8988T (cell line): ENCODE results near the gene PTPRJ.
"Not testable (repeated sequence)": the region's sequence is repeated elsewhere in the genome, so short reads cannot be mapped to it uniquely, and the experiment has no call there.

Source experiments
- DNase-seq: peaks from one replicate; pipeline ENCODE4 v3.0.0; 2011

The PTPRJ gene

GRCh38 chr11:47980088-47980906, at the start of gene PTPRJ:
TSS of gene PTPRJ (plus strand) at chr11:47980559. CDS start at chr11:47980913, 354 bp downstream.
- peak; percentile 86 for DNase-seq

DNA sequence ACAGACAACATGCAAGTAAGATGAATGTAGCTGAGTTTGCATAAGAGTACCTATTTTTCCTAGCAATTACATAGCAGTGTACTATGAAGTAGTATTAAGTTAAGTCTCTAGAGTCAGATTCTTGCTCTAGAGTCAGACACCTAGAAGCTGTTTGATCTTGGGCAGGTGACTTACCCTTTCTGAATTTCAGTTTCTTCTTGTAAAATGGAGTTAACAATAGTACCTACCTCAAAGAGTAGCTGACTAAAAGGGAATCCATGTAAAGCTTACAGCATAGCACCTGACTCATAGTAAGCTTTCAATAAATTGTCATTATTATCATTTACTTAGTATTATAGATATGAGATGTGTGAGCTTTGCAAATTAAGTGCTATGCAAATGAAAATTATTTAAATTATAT, 47.8 kb upstream of the PTPRJ start:
- no peak for DNase-seq

- not testable (repeated sequence) for DNase-seq
Observed at GRCh38 chr11:47933797-47934196, 46.6 kb upstream of the PTPRJ start.

DNA sequence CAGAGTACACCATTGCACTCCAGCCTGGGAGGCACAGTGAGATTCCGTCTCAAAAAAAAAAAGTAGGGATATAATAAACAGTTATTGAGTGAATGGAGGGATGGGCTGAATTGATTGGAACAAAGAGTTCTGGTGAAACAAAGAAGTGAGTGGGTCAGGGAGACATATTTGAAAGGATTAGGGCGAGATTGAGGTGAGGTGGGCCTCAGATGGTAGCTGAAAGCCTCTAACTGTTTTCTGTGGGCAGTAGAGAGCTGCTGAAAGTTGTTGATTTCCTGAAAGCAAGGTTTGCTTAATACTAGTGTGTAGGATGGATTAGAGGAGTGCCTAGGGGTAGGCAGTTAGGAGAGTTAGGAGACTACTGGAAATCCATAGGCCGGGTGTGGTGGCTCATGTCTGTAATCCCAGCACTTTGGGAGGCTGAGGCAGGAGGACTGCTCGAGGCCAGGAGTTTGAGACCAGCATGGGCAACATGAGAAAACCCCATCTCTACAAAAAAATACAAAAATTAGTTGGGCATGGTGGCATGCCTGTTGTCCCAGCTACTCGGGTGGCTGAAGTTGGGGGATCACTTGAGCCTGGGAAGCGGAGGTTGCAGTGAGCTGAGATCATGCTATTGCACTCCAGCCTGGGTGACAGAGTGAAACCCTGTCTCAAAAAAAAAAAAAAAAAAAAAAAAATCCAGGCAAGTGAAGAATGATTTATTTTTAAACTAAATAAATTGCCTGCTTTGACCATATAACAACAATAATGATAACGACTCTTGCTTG, 41.4 kb upstream of the PTPRJ start:
- DNase-seq = no peak

DNA sequence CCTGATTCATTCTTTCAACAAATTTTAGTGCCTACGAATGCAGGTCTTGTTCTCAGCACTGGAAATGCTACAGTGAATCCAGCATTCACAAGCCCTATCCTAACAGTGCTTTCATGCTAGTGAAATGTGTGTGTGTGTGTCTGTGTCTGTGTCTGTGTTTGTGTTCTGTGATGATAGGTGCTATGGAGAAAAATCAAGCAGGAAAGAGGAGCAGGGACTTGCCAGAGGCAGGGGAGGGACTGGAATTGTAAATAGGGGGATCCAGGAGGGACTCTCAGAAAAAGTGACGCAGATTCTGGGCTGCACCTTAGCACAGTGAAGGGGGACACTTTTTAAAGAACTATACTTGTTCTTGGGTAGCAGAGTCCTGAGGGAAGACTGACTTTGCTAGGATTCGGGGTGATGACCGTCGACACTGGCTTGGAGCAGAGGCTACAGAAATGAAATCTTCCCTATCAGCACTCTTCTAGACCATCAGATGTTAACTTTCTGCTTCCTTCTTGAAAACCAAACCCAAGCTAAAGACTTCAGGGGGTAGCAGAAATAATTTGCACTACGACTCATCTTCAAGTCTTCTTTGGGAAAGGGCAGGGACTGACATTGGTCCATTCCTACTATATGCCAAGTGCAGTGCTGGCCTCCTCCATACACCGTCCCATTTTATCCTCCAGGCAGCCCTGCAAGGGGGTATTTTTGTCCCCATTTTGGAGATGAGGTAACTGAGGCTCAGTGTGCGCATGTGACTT, 39.3 kb upstream of the PTPRJ start:
- no peak for DNase-seq

- DNase-seq = no peak
Observed at GRCh38 chr11:47941907-47942558, 38.3 kb upstream of the PTPRJ start.

DNA sequence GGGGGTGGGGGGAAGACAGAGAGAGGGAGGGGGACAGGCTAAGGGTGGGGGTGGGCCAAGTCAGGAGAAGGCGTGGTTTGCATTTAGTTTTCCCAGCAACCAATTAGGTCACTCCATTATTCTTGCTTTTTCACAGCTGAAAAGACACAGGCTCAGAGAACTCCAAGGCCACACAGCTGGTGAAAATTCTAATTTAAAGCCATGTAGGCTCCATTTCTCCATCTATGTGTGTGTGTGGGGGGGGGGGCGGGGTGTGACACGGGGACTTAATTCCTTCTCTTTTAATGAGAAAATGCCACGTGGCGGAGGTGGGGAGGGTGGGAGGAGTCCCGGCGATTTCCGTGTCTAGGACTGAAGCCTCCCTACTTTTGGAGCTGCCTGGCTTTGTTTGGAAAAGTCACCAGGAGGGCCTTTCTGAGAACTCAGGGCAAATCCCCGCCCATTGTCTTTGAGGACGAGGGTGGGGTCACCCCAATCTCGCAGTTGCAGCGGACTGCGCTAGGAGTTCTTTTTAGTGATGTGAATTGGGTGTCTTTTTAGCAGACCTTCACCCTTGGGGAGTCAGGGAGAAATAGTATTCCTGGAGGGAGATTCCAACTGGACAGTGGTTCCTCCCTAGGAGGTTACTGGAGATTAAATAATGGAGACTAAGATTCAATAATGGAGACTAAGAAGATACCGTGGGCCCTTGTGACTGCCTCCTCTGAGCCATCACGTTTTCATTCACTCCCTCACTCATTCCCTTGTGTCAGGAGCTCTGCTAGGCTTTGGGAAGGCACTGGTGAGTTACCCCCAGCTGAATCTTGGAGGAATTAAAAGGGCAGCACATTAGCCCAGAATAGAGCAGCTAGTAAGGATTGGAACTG, 36.4 kb upstream of the PTPRJ start:
- DNase-seq = no peak

DNA sequence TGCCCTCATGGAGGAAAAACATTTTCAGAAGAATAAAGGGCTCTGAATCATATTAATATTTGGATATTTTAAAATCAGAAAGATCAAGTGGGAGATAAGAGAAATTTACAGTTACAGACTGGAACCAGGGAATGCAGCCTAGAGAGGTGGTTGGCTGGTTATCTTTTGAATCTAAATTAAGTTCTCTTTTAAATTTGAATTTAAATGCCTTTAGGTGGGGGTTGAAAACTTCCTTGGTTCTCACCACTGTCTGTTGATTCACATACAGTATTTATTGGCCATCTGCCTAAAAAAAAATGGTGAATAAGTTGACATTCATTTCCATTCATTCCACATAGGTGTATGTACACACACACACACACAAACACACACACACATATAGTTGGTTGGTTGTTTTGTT, 35.7 kb upstream of the PTPRJ start:
- DNase-seq = no peak

DNA sequence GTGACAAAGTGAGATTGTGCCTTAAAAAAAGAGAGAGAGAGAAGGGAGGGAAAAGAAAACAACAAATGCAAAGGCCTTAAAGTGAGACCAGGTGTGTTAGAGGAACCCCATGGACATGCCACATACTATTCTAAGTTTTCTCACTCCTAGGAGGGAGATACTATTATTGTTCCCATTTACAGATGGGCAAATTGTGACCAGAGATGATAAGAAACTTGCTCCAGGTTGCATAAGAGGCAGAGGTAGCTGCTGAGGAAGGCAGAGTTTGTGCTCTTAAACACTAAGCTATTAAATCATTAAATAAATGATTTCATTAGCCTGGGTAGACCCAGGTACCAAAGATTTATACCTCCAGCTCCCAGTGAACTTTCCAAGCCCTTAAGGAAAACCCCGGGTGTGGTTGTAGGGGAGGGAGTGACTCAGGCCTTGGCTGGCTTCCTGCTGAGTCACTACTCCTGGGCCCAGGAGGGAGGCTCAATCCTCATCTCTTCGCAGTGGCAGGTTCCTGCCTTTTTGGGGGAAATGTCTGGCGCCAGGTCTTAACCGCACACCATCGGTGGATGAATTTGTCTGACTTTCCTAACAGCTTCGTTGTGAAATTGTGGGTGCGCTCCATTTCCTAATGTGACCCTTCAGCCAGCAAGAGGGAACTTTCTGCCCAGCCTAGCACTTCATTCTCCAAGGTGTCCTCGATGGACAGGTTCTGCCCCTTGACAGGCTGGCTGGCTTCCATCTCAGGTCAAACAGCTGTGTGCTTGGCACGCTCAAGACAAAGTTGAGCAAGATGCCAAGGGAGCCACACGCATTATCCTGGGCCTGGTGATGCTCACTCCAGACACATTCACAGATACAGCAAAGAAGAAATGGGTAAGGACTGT, 33.4 kb upstream of the PTPRJ start:
- peak; percentile 88 for DNase-seq

DNA sequence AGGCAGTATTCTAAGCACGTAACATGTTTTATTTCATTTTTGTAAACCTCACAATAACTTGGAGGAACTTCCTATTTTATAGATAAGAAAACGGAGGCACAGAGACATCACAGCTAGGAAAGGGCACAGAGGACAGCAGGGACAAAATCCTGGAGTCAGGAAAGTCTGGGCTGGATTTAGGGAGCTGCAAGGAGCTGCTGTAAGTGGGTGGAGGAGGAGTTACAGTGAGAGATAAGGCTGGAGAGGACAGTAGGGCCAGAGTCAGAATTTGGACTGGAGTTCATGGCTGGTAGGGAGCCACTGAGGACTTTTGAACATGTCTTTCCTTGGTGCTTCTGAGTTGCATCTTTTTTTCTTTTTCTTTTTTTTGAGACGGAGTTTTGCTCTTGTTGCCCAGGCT, 32.2 kb upstream of the PTPRJ start:
- no peak for DNase-seq

DNA sequence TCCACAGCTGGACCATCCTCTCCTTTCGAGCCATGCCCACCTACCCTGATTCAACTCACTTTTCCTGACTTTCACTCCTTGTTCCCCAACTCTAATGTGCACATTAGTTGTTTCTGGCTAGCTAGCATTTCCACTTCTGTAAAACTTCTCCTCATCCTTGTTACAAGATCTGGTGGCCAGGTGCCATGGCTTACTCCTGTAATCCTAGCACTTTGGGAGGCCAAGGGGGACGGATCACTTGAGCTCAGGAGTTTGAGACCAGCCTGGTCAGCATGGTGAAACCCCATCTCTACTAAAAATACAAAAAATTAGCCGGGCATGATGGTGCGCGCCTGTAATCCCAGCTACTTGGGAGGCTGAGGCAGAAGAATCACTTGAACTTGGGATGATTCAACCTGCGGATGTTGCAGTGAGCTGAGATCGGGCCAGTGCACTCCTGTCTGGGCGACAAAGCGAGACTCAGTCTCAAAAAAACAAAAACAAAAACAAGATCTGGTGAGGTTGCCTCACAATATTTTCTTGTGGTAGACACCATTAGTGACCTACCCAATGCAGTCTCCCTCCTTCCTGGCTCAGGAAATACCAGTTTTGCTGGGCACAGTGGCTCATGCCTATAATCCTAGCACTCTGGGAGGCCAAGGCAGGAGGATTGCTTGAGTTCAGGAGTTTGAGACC, 31.2 kb upstream of the PTPRJ start:
- not testable (repeated sequence) for DNase-seq

- no peak for DNase-seq
Observed at GRCh38 chr11:47950396-47950795, 30.0 kb upstream of the PTPRJ start.

DNA sequence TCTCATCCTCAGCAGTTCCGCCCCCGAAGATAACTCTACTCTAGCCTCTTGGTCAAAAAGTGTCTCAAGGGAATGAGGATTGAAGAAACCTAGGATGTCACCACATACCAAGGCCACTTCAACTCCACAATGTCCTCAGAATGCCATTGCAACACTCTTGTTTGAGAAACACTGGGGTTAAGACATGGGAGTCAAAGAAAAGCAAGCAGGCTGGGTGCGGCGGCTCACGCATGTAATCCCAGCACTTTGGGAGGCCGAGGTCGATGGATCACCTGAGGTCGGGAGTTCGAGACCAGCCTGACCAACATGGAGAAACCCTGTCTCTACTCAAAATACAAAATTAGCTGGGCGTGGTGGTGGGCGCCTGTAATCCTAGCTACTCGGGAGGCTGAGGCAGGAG, 28.9 kb upstream of the PTPRJ start:
- DNase-seq = not testable (repeated sequence)

DNA sequence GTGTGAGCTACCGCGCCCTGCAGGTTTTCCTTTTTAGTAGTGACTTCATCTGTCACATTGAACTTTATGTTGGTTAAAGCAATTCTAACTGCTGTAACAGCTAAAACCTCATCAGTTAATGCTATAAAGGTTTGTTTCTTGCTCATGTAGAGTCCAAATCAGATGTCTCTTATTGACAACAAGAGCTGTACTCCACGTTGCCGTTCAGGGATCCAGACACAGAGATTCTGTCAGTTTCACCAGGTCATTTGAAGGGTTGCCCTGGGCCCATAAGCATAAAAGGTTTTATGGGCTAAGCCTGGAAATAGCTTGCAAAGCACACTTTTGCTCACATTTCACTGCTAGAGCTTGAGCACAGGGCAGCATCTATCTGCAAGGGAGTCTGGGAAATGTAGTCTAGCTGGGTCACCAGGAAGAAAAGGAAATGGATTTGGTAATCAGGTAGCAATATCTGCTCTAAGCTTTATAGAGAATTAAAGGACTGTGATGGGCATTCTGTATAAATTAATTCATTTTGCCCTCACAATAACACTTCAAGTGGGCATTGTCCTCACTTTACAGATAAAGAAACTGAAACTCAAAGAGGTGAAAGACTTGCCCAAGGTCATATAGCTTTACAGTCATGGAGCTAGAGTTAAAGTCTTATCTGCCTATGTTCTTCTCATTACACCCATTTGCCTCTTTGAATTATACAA, 25.2 kb upstream of the PTPRJ start:
- no peak for DNase-seq

GRCh38 chr11:47960015-47960414, 20.3 kb upstream of the PTPRJ start:
- DNase-seq = no peak

DNA sequence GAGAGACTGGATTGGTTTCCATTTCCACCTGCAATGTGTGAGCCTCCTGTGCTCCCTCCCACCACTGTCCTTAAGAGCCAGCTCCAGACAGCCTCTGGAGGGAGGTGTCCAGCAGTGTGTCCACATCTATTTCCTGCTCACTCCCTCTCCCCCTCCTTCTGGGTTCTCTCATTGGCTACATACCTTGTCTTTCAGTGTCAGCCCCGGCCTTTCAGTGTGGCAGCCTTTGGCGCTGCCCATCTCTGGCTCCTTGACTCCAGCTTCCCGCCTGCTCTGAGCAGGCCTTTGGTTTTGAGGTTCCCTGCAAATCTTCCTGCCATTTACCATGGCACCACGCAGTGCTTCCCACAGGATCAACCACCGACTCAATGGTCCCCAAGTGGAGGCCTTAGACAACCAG, 19.0 kb upstream of the PTPRJ start:
- no peak for DNase-seq

DNA sequence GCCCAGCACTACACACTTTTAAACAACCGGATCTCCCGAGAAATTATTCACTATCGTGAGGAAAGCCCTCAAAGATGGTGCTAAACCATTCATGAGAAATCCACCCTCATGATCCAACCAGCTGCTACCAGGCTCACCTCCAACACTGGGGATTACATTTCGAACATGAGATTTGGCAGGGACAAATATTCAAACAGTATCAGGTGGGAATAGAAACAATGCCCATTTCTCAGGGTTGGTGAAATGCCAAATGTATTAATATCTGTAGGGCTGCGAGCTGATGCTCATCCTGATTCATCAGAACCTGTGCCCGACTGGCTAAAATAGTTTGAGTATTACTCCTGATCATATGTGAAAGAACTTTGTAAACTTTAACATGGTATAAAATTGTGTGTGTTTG, 15.8 kb upstream of the PTPRJ start:
- DNase-seq = no peak

GRCh38 chr11:47967577-47968525, 12.5 kb upstream of the PTPRJ start:
- DNase-seq = no peak

DNA sequence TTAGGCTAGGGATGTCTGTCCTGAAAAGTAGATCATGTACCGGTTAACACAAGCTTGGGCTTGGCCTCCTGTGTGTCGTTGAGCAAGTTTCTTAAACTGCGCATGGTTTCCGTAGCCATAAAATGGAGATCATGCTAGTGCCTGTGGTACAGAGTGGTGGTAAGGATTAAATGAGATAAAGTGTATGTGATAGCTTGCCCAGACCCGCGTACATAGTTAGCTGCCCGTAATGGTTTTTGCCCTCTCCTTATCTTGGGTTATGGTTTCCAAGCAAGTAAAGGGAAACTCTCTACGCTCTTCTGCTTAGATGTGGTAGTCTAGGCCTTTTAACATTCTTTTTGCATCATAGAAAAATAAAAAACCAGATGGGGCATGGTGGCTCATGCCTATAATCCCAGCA, 11.0 kb upstream of the PTPRJ start:
- no peak for DNase-seq
